M059J (cell line): ENCODE data around the gene IFFO2. TPM values are rescaled to one million over a fixed set of nuclear protein-coding genes. Genes with fewer than 3 reads are reported as not detected.
A peak's percentile ranks its signal among the peaks of the same experiment; 100 is the strongest.

Experiments
- DNase-seq: peaks from one replicate; pipeline ENCODE4 v3.0.0-alpha.2; 2012; ENCODE audit warnings: low read depth
- total RNA-seq: library from RNA; depleted of rRNA; stranded (reverse); fragments of >200 nt; shearing (Covaris generic); gene quantifications from 2 replicates; pipeline ENCODE4 v1.2.3, GENCODE V29; 2014

IFFO2 gene
- total RNA-seq, 1 experiment from 2014 or later: 13.2 TPM

DNA sequence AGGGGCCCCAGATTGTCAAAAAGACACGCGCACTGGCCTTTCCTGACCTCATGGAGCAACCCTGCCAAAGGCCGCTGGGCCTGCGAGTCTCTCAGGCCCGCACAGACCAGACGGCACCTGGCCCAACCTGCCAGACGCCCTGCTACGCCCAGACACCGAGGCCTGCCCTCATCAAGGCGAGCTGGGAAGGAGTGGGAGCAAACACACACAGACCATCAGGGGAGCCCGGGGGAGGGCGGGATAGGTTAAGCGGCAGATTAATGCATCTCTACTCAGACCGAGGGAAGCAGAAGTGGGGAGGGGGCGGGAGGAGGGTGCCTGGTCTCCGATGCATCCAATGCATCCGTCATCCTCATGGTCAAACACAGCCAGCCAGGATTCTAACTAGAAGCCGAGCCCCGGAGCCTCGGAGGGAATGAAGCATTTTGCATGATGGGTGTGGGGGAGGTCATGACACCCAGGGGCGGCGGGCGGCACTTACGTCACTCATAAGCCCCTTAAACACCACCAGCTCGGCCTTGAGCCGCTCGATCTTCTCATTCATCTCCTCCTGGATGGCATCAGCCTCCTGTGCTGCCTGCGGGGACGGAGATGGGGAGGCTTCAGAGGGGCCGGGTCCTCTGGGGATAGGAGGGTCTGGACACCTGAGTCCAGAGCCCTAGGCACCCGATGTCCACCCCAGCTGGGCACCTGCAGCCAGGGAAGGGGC lies 37.1 kb downstream of the IFFO2 start:
- DNase-seq: no peak

DNA sequence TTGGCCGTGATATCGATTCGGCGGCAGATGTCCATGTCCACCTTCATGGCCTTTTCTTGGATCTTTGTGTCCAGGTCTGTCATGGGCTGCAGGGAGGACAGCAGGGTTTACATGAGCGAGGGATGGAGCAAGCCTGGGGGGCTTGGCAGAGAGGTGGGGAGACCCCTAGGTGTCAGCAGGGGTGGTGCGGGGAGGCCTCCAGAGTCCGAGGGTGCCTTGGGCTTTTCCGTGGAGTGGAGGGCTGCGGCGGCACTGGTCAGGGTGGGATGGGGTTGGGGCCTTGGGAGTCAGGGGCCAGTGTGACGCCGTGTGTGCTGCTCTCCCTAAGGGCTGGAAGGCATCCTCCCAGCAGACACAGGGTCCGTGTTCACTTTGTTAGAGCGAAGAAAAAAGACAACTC lies 38.1 kb downstream of the IFFO2 start:
- no peak for DNase-seq

DNA sequence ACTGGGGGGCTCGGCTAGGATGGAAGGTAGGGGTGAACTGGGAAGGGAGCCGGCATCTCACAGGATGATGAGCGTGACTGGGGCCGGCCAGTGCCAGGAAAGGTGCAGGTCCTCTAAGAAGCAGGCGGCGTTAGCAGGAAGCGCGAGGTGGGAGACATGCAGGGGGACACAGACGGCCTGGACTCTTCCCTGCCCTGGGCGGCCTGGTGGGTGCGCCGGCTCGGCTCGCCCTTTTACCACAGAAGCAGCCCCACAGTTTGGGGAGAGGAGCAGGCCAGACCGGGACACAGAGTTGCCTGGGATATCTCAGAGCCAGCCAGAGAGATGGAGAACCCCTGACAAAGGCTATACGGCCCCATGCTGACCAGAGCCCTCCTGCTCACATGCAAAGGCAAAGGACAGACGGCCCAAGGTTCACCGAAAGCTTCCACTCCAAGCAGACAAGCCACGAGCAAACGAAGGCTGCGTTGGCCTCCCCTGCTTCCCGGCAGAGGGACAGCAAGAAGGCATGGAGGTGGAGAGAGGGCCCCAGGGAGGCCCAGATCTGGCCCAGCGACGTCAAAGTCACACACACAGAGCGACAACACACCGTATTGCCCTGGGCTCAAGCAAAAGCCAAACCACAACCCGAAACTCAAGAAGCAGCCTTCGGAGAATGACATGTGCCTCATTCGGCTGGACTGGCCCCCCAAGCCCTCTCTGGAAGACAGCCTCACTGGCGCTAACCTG lies 39.2 kb downstream of the IFFO2 start:
- DNase-seq: no peak

DNA sequence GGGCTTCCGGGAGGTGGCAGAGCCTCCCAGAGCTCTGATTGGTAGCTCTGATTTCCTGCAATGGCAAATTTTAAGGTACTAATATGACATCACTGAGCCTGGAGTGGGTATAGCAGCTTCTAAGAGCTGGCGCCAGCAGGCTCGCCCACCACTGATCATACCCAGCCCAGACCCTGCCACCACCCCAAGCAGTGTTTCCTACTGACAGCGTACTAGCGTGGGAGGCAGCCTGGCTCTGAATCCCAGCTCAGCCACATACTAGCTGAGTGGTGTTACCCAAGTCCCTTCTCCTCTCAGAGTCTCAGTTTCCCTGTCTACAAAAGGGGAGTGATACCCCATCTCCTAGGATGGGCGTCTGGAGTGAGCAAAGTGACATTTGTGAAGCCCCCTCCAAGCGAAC lies 41.1 kb downstream of the IFFO2 start:
- DNase-seq: no peak

DNA sequence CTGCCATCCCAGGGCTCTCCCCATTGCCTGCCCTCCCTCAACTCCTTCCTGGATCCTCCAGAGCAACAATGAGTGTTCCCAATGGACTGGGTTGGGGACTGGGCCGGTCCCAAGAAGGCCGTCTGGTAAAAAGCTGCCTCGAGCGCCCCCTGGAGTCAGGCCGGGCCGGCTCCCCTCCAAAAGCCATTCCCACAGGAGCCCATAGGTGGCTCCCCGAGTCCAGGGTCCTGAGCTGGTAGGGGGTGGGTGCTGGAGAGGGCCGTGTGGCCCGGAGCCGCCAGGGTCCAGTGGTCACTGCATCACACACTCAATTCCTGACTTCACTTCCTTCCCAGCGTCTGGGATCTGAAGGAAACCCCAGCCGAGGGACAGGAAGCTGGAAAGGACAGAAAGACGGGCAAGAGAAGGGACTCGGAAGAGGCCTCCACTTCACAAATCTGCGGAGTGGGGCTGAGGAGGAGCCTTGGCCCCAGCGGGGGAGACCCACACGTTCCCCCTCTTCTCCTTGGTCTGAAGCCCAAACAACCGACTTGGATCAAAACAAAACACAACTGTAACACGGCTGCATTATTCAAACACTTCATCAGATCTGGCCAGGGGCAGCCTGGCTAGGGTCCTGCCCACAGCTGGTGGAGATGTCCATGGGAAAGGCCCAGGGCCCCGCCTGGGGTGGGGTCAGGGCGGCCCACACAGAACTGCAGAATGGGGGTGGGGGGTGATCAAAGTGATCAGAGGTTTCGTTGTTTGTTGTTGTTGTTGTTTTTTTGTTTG lies 43.2 kb downstream of the IFFO2 start:
- peak; percentile 72 for DNase-seq

DNA sequence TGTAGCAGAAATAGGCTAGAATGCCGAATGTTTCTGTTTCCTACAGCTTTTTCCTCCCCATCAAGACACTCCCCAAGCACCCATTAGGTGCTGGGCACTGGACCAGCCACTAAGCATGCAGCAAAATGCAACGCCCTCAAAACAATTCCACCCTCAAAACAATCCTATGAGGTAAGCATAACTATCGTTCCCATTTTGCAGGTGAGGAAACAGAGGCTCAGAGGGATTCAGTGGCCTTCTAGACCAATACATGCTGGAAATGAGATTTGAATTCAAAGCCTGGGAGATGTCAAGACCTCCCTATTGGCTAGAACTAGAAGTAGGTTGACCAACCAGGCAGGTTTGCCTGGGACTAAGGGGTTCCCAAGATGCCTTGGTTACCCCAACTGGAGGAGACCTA lies 43.9 kb downstream of the IFFO2 start:
- DNase-seq: no peak

DNA sequence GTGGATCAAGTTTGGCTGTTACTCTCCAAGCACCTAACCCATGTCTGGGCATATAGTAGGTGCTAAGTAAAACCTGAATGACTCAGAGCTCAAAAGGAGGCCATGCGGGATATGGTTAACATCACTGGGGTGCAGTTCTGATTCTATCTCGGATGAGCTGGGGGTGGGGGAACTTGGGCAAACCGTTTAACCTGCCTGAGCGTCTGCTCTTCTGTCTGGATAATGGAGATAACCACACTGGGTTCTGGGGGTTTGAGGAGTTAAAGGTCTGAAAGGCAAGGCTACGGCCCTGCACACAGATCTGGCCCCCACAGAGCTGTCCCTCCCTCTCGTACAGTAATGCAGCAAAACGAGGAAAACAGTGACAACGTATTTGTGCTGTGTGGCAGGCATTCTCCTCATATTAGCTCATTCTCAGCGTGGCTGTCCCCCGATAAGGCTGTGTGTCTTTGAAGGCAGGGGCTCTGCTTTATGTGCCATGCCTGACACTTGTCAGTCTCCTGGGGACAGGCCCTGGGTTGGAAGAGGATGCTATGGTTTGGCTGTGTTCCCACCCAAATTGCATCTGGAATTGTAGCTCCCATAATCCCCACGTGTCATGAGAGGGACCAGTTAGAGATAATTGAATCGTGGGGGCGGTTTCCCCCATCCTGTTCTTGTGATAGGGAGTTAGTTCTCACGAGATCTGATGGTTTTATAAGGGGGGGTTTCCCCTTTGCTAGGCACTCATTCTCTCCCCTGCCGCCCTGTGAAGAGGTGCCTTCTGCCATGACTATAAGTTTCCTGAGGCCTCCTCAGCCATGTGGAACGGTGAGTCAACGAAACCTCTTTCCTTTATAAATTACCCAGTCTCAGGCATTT lies 47.3 kb downstream of the IFFO2 start:
- no peak for DNase-seq

DNA sequence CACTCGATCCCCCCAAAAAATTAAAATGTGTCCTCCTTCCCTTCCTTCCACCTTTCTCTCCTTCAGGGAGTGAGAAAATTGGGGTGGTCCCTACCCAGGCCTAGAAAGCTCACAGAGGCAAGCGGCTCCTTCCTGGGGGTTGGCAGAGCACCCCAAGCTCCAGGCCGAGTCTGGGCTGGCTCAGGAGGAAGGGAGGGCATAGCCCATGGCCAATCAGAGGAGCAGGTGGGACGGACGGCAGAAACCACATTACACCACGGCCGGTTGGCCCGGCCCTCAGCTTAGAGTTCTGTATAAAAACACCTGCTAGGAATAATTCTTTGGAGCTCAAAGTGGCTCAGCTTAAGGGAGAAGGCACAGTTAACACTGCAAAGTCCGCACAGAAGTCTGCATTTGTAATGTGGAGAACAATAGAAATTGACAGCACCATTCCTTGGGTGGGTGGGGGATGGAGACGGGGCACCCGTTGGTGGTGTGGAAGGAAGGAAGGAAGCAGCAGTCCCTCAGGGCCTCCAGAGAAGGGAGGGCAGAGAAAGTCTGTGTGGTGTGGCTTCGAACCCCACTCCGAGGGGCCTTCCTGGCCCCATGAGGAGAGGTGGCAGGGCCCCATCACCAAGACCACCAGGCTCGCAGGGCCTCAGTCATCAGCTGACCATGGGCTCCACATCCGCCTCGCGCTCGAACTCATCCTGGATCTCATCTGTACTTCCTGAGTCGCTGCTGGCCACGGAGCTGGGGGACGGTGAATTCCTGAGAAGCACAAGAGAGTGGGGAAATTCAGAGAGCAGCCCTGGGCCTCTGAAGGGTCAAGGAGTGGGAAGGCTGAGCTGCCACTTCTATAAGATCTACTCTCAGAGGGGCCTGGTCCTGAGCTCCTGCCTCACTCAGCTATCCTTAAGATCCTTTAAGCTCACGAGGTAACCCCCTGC lies 48.3 kb downstream of the IFFO2 start:
- no peak for DNase-seq

DNA sequence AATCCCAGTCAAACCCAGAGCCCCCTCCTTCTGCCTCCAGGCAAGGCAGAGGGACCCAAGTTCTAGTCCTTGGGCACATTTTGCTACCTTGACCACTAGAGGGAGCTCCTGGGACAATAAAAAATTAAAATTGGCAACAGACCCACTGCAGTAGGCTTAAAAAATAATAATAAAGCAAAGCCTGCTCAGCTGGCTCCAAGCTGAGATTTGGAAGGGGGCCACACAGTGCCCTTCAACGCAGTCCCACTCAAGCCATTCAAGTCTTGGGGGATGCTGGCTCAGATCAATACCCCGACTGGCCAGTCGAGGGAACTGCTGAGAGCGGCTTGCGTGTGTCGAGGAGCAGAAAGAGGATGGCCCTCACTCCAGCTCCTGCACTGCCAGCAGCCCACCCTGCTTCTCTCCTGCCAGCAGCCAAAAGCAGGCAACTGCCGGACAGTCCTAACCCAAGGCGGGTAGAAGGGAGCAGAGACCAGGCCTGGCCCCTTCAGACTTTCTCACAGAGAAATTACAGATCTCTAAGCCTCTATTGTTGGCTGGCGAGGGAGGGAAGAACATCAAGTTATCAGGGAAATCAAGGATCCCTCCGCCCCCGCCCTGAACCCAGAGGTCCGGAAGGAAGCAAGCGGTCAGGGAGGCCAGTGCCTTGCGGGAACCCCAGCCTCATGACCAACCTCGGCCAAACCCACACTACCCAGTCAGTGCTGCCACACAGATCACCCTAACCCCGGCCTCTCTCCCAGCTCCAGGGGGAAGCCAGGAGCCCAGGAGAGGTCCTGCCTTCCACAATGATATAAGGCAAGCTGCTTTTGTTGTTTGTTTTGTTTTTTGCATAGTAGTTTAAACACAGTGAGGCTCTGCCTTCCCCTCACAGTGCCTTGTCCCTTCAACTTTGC lies 49.2 kb downstream of the IFFO2 start:
- peak; percentile 62 for DNase-seq

DNA sequence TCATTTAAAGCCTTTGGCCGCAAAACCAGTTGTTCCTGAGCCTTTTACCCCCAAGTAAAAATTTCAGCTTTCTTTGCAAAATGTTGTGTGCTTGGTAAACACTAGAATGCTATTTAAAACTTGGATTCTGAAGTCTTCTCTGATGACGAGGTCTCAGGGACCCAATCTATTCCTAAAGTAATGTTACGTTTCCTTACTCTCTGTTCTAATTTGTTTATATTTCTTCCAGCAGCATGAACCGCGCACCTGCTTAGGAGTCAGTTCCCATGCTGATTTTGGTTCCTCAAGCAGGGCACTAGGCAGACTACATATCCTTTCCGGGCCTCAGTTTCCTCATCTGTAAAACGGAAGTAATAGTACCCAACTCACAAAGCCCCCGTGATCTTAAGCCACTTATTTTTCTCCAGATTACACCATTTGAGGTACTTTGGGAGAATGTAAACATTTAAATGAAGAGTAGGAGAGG lies 53.2 kb downstream of the IFFO2 start:
- no peak for DNase-seq

DNA sequence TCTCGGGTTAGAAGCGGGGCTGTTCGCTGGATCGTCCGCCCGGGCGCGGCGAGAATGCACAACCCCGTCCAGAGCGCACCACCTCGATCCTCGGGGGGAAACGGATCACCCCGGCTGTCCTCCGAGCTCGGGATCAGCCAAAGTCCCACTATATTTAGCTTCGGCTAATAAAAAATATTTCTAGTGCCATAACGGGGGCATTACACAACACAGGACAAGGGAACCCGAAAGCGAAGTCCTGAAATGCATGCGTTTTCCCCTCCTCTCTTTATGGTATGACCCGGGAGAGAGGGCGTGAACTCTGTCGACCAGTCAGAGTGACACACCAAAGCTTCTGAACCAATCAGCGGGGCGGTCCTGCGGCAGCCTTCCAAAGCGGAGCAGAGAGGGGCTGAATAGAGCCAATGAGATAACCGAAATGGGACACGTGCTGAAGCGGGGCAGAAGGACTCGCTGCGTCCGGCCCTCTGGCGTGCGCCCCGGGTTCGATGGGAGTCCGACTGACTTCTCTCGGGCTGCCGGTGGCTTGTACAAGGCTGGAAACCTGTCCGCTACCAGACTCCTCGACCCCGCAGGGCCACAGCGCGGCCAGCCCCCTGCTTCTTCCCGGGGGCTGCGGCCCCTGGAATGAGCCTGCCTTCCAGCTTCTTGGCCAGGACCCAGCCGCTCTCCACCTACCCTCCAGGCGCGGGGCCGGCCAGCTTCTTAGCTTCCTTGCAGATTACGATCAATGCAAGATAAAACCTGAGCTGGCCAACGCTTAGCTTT lies 53.8 kb downstream of the IFFO2 start, which contains the start of gene ALDH4A1:
Gene ALDH4A1, minus strand, starts transcription at position 33 of the 768 bp plus-strand sequence. Its CDS starts 32 bp downstream, at position 1.
- peak; percentile 100 for DNase-seq

DNA sequence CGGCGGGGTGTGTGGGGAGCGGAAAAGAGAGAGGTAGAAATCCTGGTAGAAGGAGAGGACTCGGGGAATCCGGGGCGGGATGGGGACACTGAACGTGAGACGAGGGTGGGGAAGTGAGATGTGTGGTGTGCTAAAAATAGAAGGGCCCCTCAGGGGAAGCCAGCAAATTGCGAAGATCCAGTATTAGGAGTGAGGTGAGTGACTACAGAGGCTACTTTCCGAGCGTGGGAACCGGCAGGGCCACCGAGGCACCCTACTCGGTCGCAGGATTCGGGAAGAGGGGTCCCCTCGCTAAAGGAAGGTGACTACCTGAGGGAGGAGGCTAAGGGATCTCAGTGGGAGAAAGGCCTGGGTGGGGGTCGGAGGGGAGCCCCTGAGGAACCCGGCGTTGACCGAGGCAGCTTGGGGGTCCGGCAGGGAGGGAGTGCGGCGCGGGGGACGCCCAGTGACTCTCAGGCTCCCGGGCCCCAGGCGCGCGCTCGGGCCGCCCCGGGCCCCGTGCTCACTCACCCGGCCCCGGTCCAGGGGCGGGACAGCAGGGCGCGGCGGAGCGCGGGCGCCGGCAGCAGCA lies 54.4 kb downstream of the IFFO2 start:
- DNase-seq: peak; percentile 38

DNA sequence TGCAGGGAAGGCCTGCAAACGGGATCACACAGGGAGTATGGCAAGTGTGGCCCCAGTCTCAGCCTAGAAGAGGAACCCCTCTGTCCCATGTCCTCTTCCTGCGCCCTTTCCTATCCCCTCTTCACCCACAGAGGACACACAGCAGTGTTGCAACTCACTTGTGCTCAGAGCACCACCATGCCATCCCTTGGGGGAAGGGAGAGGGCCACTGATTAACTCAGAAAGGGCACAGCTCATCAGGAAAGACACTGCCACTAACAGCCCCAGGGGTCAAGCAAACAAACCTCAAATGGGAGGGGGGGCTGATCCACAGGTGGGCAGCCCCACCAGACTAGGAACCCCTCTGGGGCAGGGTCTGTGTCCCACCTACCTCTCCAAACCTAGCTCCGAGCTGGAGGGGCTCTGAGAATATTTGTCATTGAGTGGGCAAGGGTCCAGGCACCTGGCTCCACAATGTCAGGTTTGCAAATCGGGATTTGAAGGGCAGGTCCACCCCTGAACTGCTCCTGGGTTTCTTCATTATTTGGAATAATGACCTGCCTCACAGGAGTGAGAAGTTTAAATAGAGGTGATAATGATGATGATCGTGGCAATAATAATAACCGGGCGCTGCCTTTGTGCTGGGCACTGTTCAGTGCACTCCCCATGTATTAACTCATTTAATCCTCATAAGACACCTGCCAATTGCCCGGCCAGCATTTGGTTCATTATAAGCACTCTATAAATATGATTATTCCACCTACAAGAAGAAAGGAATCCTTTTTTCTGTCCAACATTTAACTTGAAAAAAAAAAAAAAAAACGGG lies 55.1 kb downstream of the IFFO2 start:
- DNase-seq: no peak

DNA sequence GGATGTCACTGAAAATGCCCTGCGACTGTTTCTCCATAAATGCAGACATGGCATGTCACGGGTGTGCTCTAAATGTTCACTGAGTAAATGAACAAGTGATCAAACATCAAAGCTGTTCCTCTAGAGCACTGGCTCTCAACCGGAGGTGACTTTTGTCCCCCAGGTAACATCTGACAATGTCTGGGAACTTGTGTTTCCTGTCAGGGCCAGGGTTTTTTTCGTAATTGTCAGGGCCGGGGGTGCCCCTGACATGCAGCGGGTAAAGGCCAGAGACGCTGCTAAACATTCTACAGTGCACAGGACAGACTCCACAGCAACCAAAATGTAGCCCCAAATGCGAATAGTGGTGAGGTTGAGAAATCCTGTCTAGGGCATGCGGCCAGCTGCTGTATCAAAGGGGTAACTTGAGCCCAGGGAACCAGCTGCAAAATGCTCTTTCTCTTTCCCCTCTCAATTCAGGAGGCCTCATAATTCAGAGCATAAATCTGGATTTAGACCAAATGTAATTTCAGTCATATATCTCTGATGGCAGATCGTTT lies 56.1 kb downstream of the IFFO2 start:
- no peak for DNase-seq

DNA sequence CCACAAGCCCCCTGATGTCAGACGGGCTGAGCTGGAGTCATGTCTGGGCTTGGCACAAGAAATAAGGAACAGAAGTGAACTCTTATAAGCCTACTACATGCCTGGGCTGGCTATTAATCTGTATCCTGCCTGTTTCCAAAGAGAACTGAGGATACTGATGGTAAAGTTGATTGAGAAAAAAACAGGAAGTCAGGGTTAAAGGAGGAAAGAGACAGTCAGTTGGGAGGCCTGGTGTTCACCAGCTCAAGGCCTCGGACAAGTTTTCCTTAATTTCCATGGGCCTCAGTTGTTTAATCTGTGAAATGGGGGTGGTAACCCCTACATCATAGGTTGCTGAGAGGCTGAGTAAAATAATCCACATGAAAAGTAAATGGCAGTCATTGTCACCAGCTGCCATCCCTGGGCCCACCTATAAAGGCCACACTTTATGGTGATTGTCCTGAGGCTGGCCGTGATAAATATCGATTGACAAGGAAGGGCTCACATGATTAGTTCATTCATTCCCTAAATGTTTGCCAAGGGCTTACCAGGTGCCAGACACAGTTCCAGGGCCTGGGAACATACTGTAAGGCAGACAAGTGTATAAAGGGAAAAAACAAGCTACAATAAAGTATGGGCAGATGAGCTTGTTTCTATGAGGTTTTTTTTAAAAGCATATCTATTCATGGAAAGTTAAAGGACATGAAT lies 57.0 kb downstream of the IFFO2 start:
- no peak for DNase-seq

DNA sequence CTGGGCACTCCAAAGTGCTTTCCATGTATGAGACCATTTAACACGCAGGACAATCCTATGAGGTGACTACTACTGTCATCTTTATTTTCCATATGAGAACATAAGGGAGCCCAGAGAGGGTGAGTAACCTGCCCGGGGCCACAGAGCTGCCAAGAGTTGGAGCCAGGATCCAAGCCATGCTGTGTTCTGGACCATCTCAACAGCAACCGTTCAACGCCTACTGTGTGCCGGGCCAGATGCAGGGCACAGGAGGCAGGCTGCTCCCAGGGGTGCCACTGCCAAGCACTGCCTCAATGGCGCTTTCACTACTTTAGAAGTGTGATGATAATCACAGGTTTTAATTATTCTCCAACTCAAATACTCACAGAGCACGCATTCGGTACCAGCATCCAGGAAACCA lies 57.9 kb downstream of the IFFO2 start:
- DNase-seq: no peak
